Loucy (cell line): ENCODE measurements around the gene FXYD6.

Source experiments
- H2AFZ ChIP-seq: fragments of 200-600 bp; sonication (generic); 2 replicates; pipeline ENCODE4 v1.6.0; 2016; ENCODE audit warnings: antibody characterized with exemption, mild to moderate bottlenecking, low read length, moderate library complexity
- H3F3A ChIP-seq: fragments of 200-600 bp; 2 replicates; pipeline ENCODE4 v1.6.0; 2016; ENCODE audit warnings: antibody characterized with exemption, low read depth, mild to moderate bottlenecking
- H3K27me3 ChIP-seq: fragments of 200-600 bp; sonication (generic); 2 replicates; pipeline ENCODE4 v1.6.1; 2014; ENCODE audit warnings: low read length, mild to moderate bottlenecking; ENCODE audit not compliant: insufficient read depth, poor library complexity, severe bottlenecking
- H3K36me3 ChIP-seq: fragments of 200-600 bp; sonication (generic); 2 replicates; pipeline ENCODE4 v1.6.1; 2016; ENCODE audit warnings: low read length; ENCODE audit not compliant: insufficient read depth
- H3K4me1 ChIP-seq: fragments of 200-600 bp; sonication (generic); 2 replicates; pipeline ENCODE4 v1.5.1; 2014; ENCODE audit warnings: low read length, mild to moderate bottlenecking; ENCODE audit not compliant: insufficient read depth, poor library complexity, severe bottlenecking
- H3K4me2 ChIP-seq: fragments of 200-600 bp; sonication (generic); 2 replicates; pipeline ENCODE4 v1.6.0; 2014; ENCODE audit warnings: antibody characterized with exemption, low read length, low read depth, mild to moderate bottlenecking; ENCODE audit not compliant: poor library complexity, severe bottlenecking
- H3K4me3 ChIP-seq: fragments of 200-600 bp; sonication (generic); 2 replicates; pipeline ENCODE4 v1.5.1; 2014; ENCODE audit warnings: low read length, mild to moderate bottlenecking, mixed read lengths; ENCODE audit not compliant: poor library complexity, severe bottlenecking
- H3K79me2 ChIP-seq: fragments of 200-600 bp; sonication (generic); 2 replicates; pipeline ENCODE4 v1.6.1; 2014; ENCODE audit warnings: low read length; ENCODE audit not compliant: insufficient read depth
- H3K9ac ChIP-seq: fragments of 200-600 bp; sonication (generic); 2 replicates; pipeline ENCODE4 v1.6.0; 2014; ENCODE audit warnings: mild to moderate bottlenecking, low read depth, low read length, moderate library complexity; ENCODE audit not compliant: poor library complexity, severe bottlenecking
- H3K9me2 ChIP-seq: fragments of 200-600 bp; sonication (generic); replicated peaks from 2 replicates; pipeline ENCODE4 v1.6.1; 2016; ENCODE audit warnings: low read depth, low read length, mixed read lengths
- H3K9me3 ChIP-seq: fragments of 200-600 bp; sonication (generic); 2 replicates; pipeline ENCODE4 v1.6.1; 2014; ENCODE audit warnings: mild to moderate bottlenecking, antibody characterized with exemption, low read length, low read depth; ENCODE audit not compliant: insufficient read depth
- H4K20me1 ChIP-seq: fragments of 200-600 bp; sonication (generic); 2 replicates; pipeline ENCODE4 v1.6.0; 2014; ENCODE audit warnings: antibody characterized with exemption, low read length, mild to moderate bottlenecking; ENCODE audit not compliant: insufficient read depth, poor library complexity, severe bottlenecking
- EZH2phosphoT487 ChIP-seq: fragments of 200-600 bp; IDR thresholded peaks from 2 replicates; pipeline ENCODE4 v1.6.1; 2018; ENCODE audit warnings: antibody characterized with exemption, mild to moderate bottlenecking, moderate library complexity, borderline replicate concordance
- TF ChIP-seq, protein P1 (sequence below): fragments of 200-600 bp; sonication (generic); conservative IDR thresholded peaks from 2 replicates; pipeline ENCODE4 v1.5.1; 2014; ENCODE audit warnings: mild to moderate bottlenecking, antibody characterized with exemption, low read length

Gene FXYD6

DNA sequence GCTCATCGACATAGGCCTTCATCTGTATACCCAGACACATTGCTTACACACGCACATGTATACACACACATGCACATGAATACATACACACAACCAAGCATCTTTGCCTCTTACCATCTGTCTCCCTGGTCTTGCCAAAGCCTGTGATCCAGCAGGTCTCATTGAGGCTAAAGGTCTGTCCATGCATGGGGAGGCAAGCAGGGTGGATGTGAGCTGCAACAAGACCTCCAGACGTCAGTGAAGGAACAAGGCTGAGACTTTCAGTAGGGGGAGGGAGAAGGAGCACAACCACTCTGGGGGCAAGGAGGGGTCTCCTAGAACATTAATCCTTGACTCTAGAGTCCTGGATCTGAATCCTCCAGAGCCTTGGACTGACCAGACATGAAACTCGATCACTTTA, 29.1 kb upstream of the FXYD6 start:
- H3K36me3 ChIP-seq, result no peaks in the 10 kb centered on the region
- H4K20me1 ChIP-seq, result no peaks in the 10 kb centered on the region
- no peak overlapping the region for H2AFZ ChIP-seq
- no peaks in the 10 kb centered on the region for H3K9me3 ChIP-seq
- no peak overlapping the region for H3K4me3 ChIP-seq
- peaks cover 24% of the 10 kb centered on the region for H3K4me1 ChIP-seq
- H3K4me2 ChIP-seq, result no peak overlapping the region
- peaks cover 15% of the 10 kb centered on the region; the same call in 1 of the 2 replicates for H3K79me2 ChIP-seq
- H3K27me3 ChIP-seq, result no peaks in the 10 kb centered on the region
- no peak overlapping the region for H3K9ac ChIP-seq
- no peaks in the 10 kb centered on the region for H3K9me2 ChIP-seq
- no peaks in the 10 kb centered on the region for H3F3A ChIP-seq
- TF ChIP-seq EZH2phosphoT487, result no peak
- TF ChIP-seq, protein P1, sequence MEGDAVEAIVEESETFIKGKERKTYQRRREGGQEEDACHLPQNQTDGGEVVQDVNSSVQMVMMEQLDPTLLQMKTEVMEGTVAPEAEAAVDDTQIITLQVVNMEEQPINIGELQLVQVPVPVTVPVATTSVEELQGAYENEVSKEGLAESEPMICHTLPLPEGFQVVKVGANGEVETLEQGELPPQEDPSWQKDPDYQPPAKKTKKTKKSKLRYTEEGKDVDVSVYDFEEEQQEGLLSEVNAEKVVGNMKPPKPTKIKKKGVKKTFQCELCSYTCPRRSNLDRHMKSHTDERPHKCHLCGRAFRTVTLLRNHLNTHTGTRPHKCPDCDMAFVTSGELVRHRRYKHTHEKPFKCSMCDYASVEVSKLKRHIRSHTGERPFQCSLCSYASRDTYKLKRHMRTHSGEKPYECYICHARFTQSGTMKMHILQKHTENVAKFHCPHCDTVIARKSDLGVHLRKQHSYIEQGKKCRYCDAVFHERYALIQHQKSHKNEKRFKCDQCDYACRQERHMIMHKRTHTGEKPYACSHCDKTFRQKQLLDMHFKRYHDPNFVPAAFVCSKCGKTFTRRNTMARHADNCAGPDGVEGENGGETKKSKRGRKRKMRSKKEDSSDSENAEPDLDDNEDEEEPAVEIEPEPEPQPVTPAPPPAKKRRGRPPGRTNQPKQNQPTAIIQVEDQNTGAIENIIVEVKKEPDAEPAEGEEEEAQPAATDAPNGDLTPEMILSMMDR, result no peak

GRCh38 chr11:117903505-117904382, 27.3 kb upstream of the FXYD6 start:
- no peak overlapping the region for H3K4me2 ChIP-seq
- H3K9me2 ChIP-seq, result no peaks in the 10 kb centered on the region
- H4K20me1 ChIP-seq, result no peaks in the 10 kb centered on the region
- TF ChIP-seq EZH2phosphoT487, result no peak
- TF ChIP-seq, protein P1, result no peak
- no peaks in the 10 kb centered on the region for H3K36me3 ChIP-seq
- H3K9me3 ChIP-seq, result no peaks in the 10 kb centered on the region
- peaks cover 24% of the 10 kb centered on the region for H3K4me1 ChIP-seq
- H3K9ac ChIP-seq, result no peak overlapping the region
- peaks cover 14% of the 10 kb centered on the region; the same call in 1 of the 2 replicates for H3K79me2 ChIP-seq
- H3K4me3 ChIP-seq, result no peak overlapping the region
- H2AFZ ChIP-seq, result no peak overlapping the region
- no peaks in the 10 kb centered on the region for H3F3A ChIP-seq
- no peaks in the 10 kb centered on the region for H3K27me3 ChIP-seq

DNA sequence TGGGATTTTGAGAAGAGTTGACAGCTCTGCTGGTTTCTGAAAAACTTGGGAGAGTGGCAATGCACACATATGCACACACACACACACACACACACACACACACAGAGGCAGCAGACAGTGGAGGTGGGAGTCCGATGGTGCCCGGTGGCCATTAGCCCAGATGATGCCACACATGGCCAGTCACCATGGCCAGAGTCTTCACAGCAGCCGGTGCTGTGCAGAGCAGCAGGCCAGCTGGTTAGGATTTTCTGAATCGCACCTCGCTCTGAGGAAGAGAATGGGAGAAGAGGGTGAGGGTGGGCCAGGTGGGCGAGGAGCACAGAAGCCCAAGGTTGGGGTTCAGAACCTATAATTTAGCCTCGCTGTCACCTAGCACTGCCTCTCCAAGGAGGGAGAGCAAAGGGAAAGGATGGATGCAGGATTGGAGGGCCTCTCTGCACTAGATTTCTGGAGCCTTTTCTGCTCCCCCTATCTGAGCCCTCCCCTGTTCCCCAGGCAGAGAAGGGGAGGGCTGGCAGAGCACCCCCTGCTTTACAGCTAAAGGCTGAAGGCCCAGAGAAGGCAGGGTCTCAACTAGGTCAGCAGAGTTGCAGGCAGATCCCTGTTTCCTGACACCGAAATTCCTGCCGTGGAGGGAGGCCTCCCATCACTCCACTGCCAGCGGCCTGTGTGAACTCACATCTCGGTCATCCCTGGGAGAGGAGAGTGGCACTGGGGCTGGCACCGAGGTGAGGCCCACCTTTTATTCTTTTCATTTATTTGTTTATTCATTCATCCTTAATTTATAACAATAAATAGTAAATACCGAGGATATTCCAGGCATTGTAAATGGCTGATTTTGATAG, 25.8 kb upstream of the FXYD6 start:
- TF ChIP-seq EZH2phosphoT487, result no peak
- TF ChIP-seq, protein P1, result no peak
- Histone ChIP-seq H2AFZ (no peak overlapping the region), H3K9ac (no peak overlapping the region), H3K9me3 (no peaks in the 10 kb centered on the region), H3K4me1 (peaks cover 10% of the 10 kb centered on the region), H3K4me3 (no peak overlapping the region), H3K4me2 (no peak overlapping the region), H3K36me3 (no peaks in the 10 kb centered on the region), H4K20me1 (no peaks in the 10 kb centered on the region), H3K27me3 (no peaks in the 10 kb centered on the region), H3K9me2 (no peaks in the 10 kb centered on the region), H3K79me2 (no peaks in the 10 kb centered on the region), H3F3A (no peaks in the 10 kb centered on the region)
